ENCODE data around the gene CSTF2T. TPM values are rescaled to one million over a fixed set of nuclear protein-coding genes. Genes with fewer than 3 reads are reported as not detected.

The CSTF2T gene
- total and polyA plus RNA-seq, 12 donors: 9.1 to 44.7 (median 30.8) TPM

- intact Hi-C loops (cut with DNase I): no loop called here
- TF ChIP-seq CTCF (IDR thresholded peaks at IDR 0.05) (no peak), POLR2A (IDR thresholded peaks at IDR 0.05) (no peak)
- Histone ChIP-seq H3K36me3 (replicated peaks in 1 of 2) (no peaks in the 10 kb centered on the region), H3K4me1 (replicated peaks in 1 of 2) (no peaks in the 10 kb centered on the region), H3K4me3 (no peak overlapping the region), H3K9me3 (replicated peaks in 1 of 3) (no peaks in the 10 kb centered on the region), H3K27me3 (no peaks in the 10 kb centered on the region), H3K27ac (no peak overlapping the region)
- WGBS, 4 donors: 45 to 74% (median 65%) methylated on average over 1 of the region's 1 CpG
- no peak for DNase-seq
Measured at GRCh38 chr10:51654918-51655317, 44.5 kb downstream of the CSTF2T start.

- intact Hi-C loops (cut with DNase I): no loop called here
- Histone ChIP-seq H3K9me3 (replicated peaks in 1 of 3) (no peaks in the 10 kb centered on the region), H3K4me1 (replicated peaks in 1 of 2) (no peaks in the 10 kb centered on the region), H3K36me3 (replicated peaks in 1 of 2) (no peaks in the 10 kb centered on the region), H3K27me3 (no peaks in the 10 kb centered on the region), H3K27ac (no peak overlapping the region), H3K4me3 (no peak overlapping the region)
- no peak for DNase-seq
- TF ChIP-seq CTCF (IDR thresholded peaks at IDR 0.05) (no peak), POLR2A (IDR thresholded peaks at IDR 0.05) (no peak)
Measured at GRCh38 chr10:51653025-51653424, 46.4 kb downstream of the CSTF2T start.

GRCh38 chr10:51651063-51651462, 48.3 kb downstream of the CSTF2T start:
- no peaks in the 10 kb centered on the region for H3K9me3 ChIP-seq (replicated peaks in 1 of 3)
- H3K4me3 ChIP-seq: no peak overlapping the region
- DNase-seq: no peak
- WGBS, 4 donors: 81 to 93% (median 85%) methylated on average over 1 of the region's 1 CpG
- no peak overlapping the region for H3K27ac ChIP-seq
- no peaks in the 10 kb centered on the region for H3K36me3 ChIP-seq (replicated peaks in 1 of 2)
- no peaks in the 10 kb centered on the region for H3K4me1 ChIP-seq (replicated peaks in 1 of 2)
- intact Hi-C loops (cut with DNase I): no loop called here
- TF ChIP-seq CTCF (IDR thresholded peaks at IDR 0.05): no peak
- no peak for TF ChIP-seq POLR2A (IDR thresholded peaks at IDR 0.05)
- no peaks in the 10 kb centered on the region for H3K27me3 ChIP-seq

DNA sequence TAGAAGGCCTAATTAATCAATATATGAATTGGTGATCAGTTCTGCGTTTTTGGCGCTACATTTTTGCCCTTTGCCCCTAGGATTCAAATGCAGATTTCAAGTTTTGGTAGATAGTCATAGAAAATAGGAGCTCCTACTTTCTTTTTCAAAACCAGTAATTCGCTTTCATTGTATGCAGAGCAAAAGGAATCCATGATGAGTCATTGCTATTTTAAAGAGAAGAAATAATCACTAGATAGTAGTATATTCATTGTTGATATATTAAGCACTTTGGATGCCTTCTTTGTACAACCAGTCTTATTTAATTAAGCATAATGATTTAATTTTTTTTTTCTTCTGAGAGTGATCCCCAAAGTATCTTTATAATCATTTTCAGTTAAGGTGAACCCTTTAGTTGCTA, 50.3 kb downstream of the CSTF2T start:
- no peaks in the 10 kb centered on the region for H3K36me3 ChIP-seq (replicated peaks in 1 of 2)
- H3K4me1 ChIP-seq (replicated peaks in 1 of 2): no peaks in the 10 kb centered on the region
- intact Hi-C loops (cut with DNase I): no loop called here
- no peak for DNase-seq
- TF ChIP-seq POLR2A (IDR thresholded peaks at IDR 0.05): no peak
- 95 to 97% (median 96%) methylated on average over 3 of the region's 3 CpGs for WGBS, 4 donors
- no peaks in the 10 kb centered on the region for H3K9me3 ChIP-seq (replicated peaks in 1 of 3)
- H3K4me3 ChIP-seq: no peak overlapping the region
- no peaks in the 10 kb centered on the region for H3K27me3 ChIP-seq
- no peak overlapping the region for H3K27ac ChIP-seq

Measured in adrenal gland (tissue), 12 donors.